Coronary artery (tissue), 2 donors: ENCODE results near the gene NDRG3.

Experiments
- DNase-seq: peaks from one replicate; pipeline ENCODE4 v3.0.0-alpha.2; 2017; ENCODE audit warnings: low spot score
- H3K27ac ChIP-seq, 2 donors: fragments of 200-600 bp; sonication (generic); one replicate each; pipeline ENCODE4 v1.5.1; 2016 to 2019
- H3K4me3 ChIP-seq: fragments of 200-600 bp; sonication (generic); 2 replicates; pipeline ENCODE4 v1.5.1; 2016; ENCODE audit warnings: mild to moderate bottlenecking, moderate library complexity
- CTCF ChIP-seq: fragments of 200-600 bp; sonication (generic); IDR thresholded peaks from one replicate; pipeline ENCODE4 v1.5.1; 2019; ENCODE audit warnings: antibody characterized with exemption

Gene NDRG3

GRCh38 chr20:36631646-36632045 lies 114.2 kb downstream of the NDRG3 start:
- Histone ChIP-seq H3K4me3 (no peak overlapping the region), H3K27ac (no peak overlapping the region)
- no peak for DNase-seq
- no peak for TF ChIP-seq CTCF

GRCh38 chr20:36629719-36630681 lies 115.9 kb downstream of the NDRG3 start:
- no peak for DNase-seq
- H3K27ac ChIP-seq = no peak overlapping the region
- TF ChIP-seq CTCF = no peak

GRCh38 chr20:36628076-36628475 lies 117.8 kb downstream of the NDRG3 start:
- no peak for DNase-seq
- H3K27ac ChIP-seq = no peak overlapping the region
- H3K4me3 ChIP-seq = no peak overlapping the region
- no peak for TF ChIP-seq CTCF

More at GRCh38 chr20:36629719-36630681, 115.9 kb downstream of the NDRG3 start:
- no peak overlapping the region for H3K4me3 ChIP-seq

GRCh38 chr20:36624944-36625324 lies 121.0 kb downstream of the NDRG3 start:
- no peak for DNase-seq

GRCh38 chr20:36624068-36624943 lies 121.6 kb downstream of the NDRG3 start:
- Histone ChIP-seq H3K27ac (no peak overlapping the region), H3K4me3 (no peak overlapping the region)
- no peak for TF ChIP-seq CTCF
- DNase-seq = no peak

More at GRCh38 chr20:36624944-36625324, 121.0 kb downstream of the NDRG3 start:
- TF ChIP-seq CTCF = no peak
- H3K4me3 ChIP-seq = no peak overlapping the region
- H3K27ac ChIP-seq = no peak overlapping the region

GRCh38 chr20:36623444-36623843 lies 122.4 kb downstream of the NDRG3 start:
- no peak for TF ChIP-seq CTCF
- DNase-seq = no peak
- Histone ChIP-seq H3K27ac (no peak overlapping the region), H3K4me3 (no peak overlapping the region)
